GM12875 (cell line): ENCODE data around the gene SPTBN1.

Source experiments
- H3K4me3 ChIP-seq: one replicate; pipeline ENCODE4 v1.5.1; 2011; ENCODE audit warnings: low read depth, low read length, control low read depth
- CTCF ChIP-seq: IDR thresholded peaks from 2 replicates; pipeline ENCODE4 v1.5.1; 2011; ENCODE audit warnings: low read depth, mild to moderate bottlenecking, control low read depth, inconsistent platforms, low read length, moderate library complexity, borderline replicate concordance; ENCODE audit not compliant: insufficient read depth

The SPTBN1 gene

GRCh38 chr2:54558188-54559005, 102.3 kb downstream of the SPTBN1 start:
- no peak for TF ChIP-seq CTCF
- H3K4me3 ChIP-seq, result peak overlapping the region; percentile 76

GRCh38 chr2:54559006-54559445, 102.9 kb downstream of the SPTBN1 start:
- H3K4me3 ChIP-seq, result peak overlapping the region; percentile 76
- no peak for TF ChIP-seq CTCF

- H3K4me3 ChIP-seq, result peak overlapping the region; percentile 76
- no peak for TF ChIP-seq CTCF
These were observed 103.5 kb downstream of the SPTBN1 start for GRCh38 chr2:54559593-54560145.

- no peak for TF ChIP-seq CTCF
- H3K4me3 ChIP-seq, result peak overlapping the region; percentile 76
These were observed 104.2 kb downstream of the SPTBN1 start for GRCh38 chr2:54560146-54560881.

GRCh38 chr2:54561010-54561409, 104.9 kb downstream of the SPTBN1 start:
- H3K4me3 ChIP-seq, result peak overlapping the region; percentile 12
- no peak for TF ChIP-seq CTCF

GRCh38 chr2:54564439-54564838, 108.3 kb downstream of the SPTBN1 start:
- no peak overlapping the region for H3K4me3 ChIP-seq
- TF ChIP-seq CTCF, result no peak
